HG03354 (cell line): ENCODE data around the gene TAS2R19.

ENCODE experiments used
- ATAC-seq: cut with Tn5 transposase; IDR thresholded peaks from one replicate; pipeline ENCODE4 v1.9.1; 2021; ENCODE audit warnings: mild to moderate bottlenecking; ENCODE audit not compliant: unreplicated experiment, poor library complexity, severe bottlenecking

The TAS2R19 gene

DNA sequence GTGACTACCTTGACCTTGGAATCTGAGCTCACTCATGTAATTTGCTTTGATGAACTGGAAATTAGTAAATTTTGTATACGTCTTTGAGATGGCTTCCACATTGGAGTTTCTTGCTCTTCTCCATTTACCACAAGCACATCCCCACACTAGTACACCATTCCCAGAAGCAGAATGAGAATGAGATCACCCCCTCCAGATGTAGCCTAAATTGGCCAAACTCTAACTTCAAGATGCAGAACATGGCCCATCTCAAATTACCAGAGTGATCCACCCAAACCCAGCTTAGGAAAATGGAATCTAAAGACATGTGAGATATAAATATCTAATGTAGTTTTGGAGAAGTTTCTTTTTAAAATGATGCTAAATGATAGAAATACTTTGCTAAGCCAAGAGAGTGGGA lies 14.8 kb downstream of the TAS2R19 start:
- no peak for ATAC-seq

DNA sequence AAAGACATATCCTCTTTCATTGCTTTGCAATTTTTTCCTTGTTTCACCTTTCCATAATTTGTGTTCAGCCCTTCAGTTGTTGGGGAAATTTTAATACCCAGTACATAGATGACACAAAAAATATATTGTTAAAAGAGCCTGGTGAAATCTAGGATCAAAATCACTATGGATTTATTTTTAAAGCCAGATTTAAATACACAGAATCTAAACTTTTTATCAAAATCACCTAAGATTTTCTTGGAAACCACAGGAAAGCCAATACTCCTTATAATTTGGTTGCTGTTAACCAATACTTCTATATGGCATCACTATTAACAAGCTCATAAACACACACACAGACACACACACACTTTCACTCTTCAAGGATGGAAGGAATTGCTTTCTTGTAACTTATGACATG lies 24.2 kb downstream of the TAS2R19 start, which contains the start of gene TAS2R20:
TAS2R20 (minus strand) TSS at position 101 of the 400 bp plus-strand sequence. CDS start 429 bp downstream, outside the sequence.
- no peak for ATAC-seq

DNA sequence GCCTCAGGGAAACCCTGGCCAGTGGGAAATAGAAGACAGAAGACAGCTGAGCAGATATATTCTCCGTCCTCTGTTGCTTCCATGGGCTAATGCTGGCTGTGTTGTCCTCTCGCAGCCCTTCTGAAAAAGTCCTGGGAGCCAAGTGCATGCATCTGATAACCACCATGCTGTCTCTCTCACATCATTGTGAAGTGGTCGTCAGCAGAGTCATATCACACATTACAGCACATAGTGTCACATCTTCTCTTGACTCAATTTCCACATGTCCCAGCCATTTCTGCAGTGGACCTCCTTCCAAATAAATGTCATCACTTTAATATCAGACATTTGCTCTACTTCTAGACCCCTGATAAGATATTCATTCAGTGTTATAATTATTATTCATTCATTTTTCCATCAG lies 28.1 kb downstream of the TAS2R19 start:
- no peak for ATAC-seq

DNA sequence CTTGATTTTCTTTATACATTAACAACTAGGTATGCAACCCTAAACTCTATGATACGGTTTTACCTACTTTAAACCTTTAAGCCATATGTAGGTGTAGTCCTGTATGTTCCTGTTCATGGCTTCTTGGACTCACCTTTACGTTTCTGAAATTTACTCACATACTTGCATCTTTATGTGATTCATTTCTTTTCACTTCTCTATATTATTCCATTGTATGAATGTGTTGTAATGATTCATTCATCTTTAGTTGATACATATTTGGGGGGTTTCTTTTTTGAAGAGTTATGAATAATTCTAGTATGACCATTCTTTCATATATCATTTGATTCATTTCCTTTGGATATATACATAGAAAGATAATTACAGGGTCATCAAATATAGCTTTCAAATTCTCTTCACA lies 33.3 kb downstream of the TAS2R19 start:
- no peak for ATAC-seq

DNA sequence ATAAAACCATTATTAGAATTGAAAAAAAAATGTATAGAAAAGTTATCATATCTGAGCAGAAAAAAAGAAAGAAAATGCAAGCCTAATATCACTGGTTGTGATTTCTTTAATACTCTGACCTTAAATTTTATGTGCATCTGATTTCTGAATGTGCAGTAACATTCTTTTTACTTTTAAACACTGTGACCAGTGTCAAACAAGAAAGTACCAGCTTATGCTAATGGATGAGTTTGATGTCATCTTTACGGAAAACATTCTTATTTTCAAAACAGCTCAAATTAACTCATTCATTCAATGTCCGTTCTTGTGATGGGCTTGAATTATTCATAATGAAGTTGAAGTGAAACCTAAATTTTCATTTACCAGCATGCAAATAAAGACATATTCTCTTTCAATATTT lies 35.6 kb downstream of the TAS2R19 start, which contains the start of gene TAS2R50:
TAS2R50 (minus strand) TSS at position 101 of the 400 bp plus-strand sequence; CDS start at position 49, 52 bp downstream.
- no peak for ATAC-seq

DNA sequence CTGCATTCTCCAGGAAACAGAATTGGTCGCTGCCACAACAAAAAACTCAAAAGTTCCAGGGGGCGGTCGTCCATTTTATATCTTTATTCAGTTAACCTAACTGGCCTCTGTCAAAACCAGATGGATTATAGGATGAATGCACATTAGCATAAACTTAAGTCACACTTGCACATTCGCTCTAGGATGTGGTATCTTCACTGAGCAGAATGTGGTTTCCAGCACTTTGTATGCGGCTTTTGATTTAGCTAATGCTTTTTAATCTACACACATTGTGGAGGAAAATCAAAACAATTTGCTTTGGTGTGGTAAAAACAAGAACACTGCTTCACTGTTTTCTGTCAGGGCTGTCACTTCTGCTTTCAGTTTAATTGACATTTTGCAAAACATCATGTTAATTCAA lies 40.2 kb downstream of the TAS2R19 start:
- ATAC-seq: no peak

DNA sequence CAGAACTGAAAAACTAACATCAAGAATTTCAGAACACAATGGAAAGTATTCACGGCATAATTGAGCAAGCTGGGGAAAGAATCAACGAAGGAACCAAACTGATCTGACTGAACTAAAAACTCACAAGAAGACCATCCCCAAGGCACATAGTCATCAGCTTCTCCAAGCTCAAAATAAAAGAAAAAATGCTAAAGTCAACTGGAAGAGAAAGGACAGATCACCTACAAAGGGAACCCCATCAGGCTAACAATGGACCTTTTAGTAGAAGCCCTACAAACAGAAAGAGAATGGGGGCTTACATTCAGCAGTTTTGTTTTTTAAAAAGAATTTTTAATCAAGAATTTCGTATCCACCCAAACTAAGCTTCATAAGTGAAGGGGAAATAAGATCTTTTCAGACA lies 47.5 kb downstream of the TAS2R19 start:
- ATAC-seq: no peak
